ENCODE data around the gene MTMR12.

DNA sequence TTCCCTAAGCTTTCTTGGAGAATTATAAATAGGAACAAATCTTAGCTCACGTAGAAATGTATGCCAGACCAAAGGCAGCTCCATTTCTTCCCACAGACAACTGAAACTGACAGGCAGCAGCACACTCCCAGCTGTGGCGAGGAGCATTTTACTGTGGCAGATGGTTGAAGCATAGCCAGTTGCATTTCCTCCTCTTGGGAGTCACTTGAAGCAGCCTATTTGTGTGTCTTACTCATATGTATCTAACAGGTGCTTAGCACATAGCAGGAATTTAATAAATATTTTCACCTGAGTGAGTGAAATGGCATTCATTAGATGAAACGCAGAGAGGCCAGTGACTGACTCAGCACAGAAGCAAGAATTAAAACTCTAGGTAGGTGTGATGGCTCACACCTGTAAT lies 12.3 kb upstream of the MTMR12 start:
- TF ChIP-seq SNAI2 (CRISPR knock-in tag; IDR thresholded peaks at IDR 0.05) (no peak), CSDC2 (CRISPR knock-in tag; IDR thresholded peaks at IDR 0.05) (no peak), BACH2 (CRISPR knock-in tag; IDR thresholded peaks at IDR 0.05; ENCODE audit: borderline replicate concordance) (no peak), ZFP3 (CRISPR knock-in tag; IDR thresholded peaks at IDR 0.05) (no peak), OSR1 (CRISPR knock-in tag; IDR thresholded peaks at IDR 0.05) (no peak), GLIS3 (CRISPR knock-in tag; IDR thresholded peaks at IDR 0.05) (no peak), ZFP30 (CRISPR knock-in tag; IDR thresholded peaks at IDR 0.05) (no peak), RARB (CRISPR knock-in tag; IDR thresholded peaks at IDR 0.05) (no peak), TCF4 (CRISPR knock-in tag; IDR thresholded peaks at IDR 0.05; ENCODE audit: borderline replicate concordance) (no peak), ARNTL (CRISPR knock-in tag; IDR thresholded peaks at IDR 0.05; ENCODE audit: borderline replicate concordance, low read depth) (no peak), PPARA (CRISPR knock-in tag; IDR thresholded peaks at IDR 0.05; ENCODE audit: borderline replicate concordance) (no peak)
- TF ChIP-seq, protein P1, sequence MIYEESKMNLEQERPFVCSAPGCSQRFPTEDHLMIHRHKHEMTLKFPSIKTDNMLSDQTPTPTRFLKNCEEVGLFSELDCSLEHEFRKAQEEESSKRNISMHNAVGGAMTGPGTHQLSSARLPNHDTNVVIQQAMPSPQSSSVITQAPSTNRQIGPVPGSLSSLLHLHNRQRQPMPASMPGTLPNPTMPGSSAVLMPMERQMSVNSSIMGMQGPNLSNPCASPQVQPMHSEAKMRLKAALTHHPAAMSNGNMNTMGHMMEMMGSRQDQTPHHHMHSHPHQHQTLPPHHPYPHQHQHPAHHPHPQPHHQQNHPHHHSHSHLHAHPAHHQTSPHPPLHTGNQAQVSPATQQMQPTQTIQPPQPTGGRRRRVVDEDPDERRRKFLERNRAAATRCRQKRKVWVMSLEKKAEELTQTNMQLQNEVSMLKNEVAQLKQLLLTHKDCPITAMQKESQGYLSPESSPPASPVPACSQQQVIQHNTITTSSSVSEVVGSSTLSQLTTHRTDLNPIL (CRISPR knock-in tag; IDR thresholded peaks at IDR 0.05; ENCODE audit: low read depth): no peak
- TF ChIP-seq, protein P2, sequence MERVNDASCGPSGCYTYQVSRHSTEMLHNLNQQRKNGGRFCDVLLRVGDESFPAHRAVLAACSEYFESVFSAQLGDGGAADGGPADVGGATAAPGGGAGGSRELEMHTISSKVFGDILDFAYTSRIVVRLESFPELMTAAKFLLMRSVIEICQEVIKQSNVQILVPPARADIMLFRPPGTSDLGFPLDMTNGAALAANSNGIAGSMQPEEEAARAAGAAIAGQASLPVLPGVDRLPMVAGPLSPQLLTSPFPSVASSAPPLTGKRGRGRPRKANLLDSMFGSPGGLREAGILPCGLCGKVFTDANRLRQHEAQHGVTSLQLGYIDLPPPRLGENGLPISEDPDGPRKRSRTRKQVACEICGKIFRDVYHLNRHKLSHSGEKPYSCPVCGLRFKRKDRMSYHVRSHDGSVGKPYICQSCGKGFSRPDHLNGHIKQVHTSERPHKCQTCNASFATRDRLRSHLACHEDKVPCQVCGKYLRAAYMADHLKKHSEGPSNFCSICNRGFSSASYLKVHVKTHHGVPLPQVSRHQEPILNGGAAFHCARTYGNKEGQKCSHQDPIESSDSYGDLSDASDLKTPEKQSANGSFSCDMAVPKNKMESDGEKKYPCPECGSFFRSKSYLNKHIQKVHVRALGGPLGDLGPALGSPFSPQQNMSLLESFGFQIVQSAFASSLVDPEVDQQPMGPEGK (CRISPR knock-in tag; IDR thresholded peaks at IDR 0.05; ENCODE audit: borderline replicate concordance): no peak
- TF ChIP-seq, protein P3, sequence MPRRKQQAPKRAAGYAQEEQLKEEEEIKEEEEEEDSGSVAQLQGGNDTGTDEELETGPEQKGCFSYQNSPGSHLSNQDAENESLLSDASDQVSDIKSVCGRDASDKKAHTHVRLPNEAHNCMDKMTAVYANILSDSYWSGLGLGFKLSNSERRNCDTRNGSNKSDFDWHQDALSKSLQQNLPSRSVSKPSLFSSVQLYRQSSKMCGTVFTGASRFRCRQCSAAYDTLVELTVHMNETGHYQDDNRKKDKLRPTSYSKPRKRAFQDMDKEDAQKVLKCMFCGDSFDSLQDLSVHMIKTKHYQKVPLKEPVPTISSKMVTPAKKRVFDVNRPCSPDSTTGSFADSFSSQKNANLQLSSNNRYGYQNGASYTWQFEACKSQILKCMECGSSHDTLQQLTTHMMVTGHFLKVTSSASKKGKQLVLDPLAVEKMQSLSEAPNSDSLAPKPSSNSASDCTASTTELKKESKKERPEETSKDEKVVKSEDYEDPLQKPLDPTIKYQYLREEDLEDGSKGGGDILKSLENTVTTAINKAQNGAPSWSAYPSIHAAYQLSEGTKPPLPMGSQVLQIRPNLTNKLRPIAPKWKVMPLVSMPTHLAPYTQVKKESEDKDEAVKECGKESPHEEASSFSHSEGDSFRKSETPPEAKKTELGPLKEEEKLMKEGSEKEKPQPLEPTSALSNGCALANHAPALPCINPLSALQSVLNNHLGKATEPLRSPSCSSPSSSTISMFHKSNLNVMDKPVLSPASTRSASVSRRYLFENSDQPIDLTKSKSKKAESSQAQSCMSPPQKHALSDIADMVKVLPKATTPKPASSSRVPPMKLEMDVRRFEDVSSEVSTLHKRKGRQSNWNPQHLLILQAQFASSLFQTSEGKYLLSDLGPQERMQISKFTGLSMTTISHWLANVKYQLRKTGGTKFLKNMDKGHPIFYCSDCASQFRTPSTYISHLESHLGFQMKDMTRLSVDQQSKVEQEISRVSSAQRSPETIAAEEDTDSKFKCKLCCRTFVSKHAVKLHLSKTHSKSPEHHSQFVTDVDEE (CRISPR knock-in tag; IDR thresholded peaks at IDR 0.05): no peak

All from SK-N-SH treated with all-trans-retinoic acid at 6 μM for 48 hours (cell line).